Upper lobe of left lung (tissue), 6 donors: ENCODE measurements around the gene PCSK9. TPM values are rescaled to one million over a fixed set of nuclear protein-coding genes. Genes with fewer than 3 reads are reported as not detected.
"Not testable (repeated sequence)": the region's sequence is repeated elsewhere in the genome, so short reads cannot be mapped to it uniquely, and the experiment has no call there.

Experiments used
- ATAC-seq, 2 donors: fragments of 200-7000 bp; cut with Tn5 transposase; one replicate each; pipeline ENCODE4 v1.9.1; 2022; ENCODE audit warnings: mild to moderate bottlenecking in 2 of 2, moderate library complexity in 2 of 2; ENCODE audit not compliant: low FRiP score in 2 of 2
- DNase-seq, 2 donors: peaks; one replicate each; pipeline ENCODE4 v3.0.0-alpha.2; 2019 to 2020
- H3K27ac ChIP-seq, 4 donors: fragments of 200-600 bp; sonication (generic); one replicate each; pipeline ENCODE4 v1.5.1; 2016 to 2019
- H3K27me3 ChIP-seq, 4 donors: fragments of 200-600 bp; sonication (generic); one replicate each; pipeline ENCODE4 v1.5.1; 2017 to 2019
- H3K36me3 ChIP-seq, 4 donors: fragments of 200-600 bp; sonication (generic); one replicate each; pipeline ENCODE4 v1.5.1; 2016 to 2019
- H3K4me1 ChIP-seq, 4 donors: fragments of 200-600 bp; sonication (generic); one replicate each; pipeline ENCODE4 v1.5.1; 2018 to 2019
- H3K4me3 ChIP-seq, 4 donors: fragments of 200-600 bp; sonication (generic); one replicate each; pipeline ENCODE4 v1.5.1; 2017 to 2019; ENCODE audit warnings: mild to moderate bottlenecking in 2 of 4, moderate library complexity in 1 of 4
- H3K9me3 ChIP-seq, 4 donors: fragments of 200-600 bp; sonication (generic); one replicate each; pipeline ENCODE4 v1.5.1; 2018 to 2019
- CTCF ChIP-seq, 6 experiments: fragments of 450-650 bp in 4 of 6; fragments of 200-600 bp in 2 of 6; sonication (generic) in 2 of 6; IDR thresholded peaks; one replicate each; pipeline ENCODE4 v1.5.1; 2016 to 2019; ENCODE audit warnings: antibody characterized with exemption in 6 of 6
- EP300 ChIP-seq, 4 donors: sonication (generic); formaldehyde crosslinking; IDR thresholded peaks; one replicate each; pipeline ENCODE4 v1.5.1; 2017; ENCODE audit warnings: antibody characterized with exemption in 4 of 4, control low read depth in 2 of 4
- POLR2A ChIP-seq, 4 donors: fragments of 450-650 bp; IDR thresholded peaks; one replicate each; pipeline ENCODE4 v1.5.1; 2016 to 2017; ENCODE audit warnings: antibody characterized with exemption in 4 of 4, mild to moderate bottlenecking in 2 of 4
- POLR2AphosphoS5 ChIP-seq, 2 donors: sonication (generic); formaldehyde crosslinking; IDR thresholded peaks; one replicate each; pipeline ENCODE4 v1.5.1; 2017; ENCODE audit warnings: antibody characterized with exemption in 2 of 2
- WGBS, 2 donors: methylation state at CpG; one replicate each; pipeline ENCODE4 v1.1.5; 2017 to 2018; 5-methylcytosine and 5-hydroxymethylcytosine counted together
- total RNA-seq, 6 donors: library from RNA; depleted of rRNA in 4 of 6; stranded (reverse); fragments of >200 nt in 4 of 6; gene quantifications; one replicate each; pipeline versions ENCODE4 v1.1.0 to v1.2.1, GENCODE V29; 2016 to 2021
- donor health status: DM: no; HTN: no; CAD: no; lungs with moderate emphysema.
- donor health status: DM: no; HTN: yes; CAD: no; lungs with severe emphysema.

PCSK9 gene
- total RNA-seq, 6 donors from 2014 or later = 9.4 to 63.9 (median 31.5) TPM

- H3K4me1 ChIP-seq = no peaks in the 10 kb centered on the region
- H3K27me3 ChIP-seq = no peaks in the 10 kb centered on the region
- H3K4me3 ChIP-seq = no peak overlapping the region
- DNase-seq (no peak), ATAC-seq (no peak)
- H3K9me3 ChIP-seq = no peaks in the 10 kb centered on the region
- TF ChIP-seq POLR2A (IDR thresholded peaks at IDR 0.05) (no peak), CTCF (IDR thresholded peaks at IDR 0.05) (no peak), EP300 (IDR thresholded peaks at IDR 0.05) (no peak), POLR2AphosphoS5 (IDR thresholded peaks at IDR 0.05) (no peak)
- peaks cover 27 to 97% (median 75%) of the 10 kb centered on the region in 4 donors for H3K36me3 ChIP-seq
- H3K27ac ChIP-seq = no peak overlapping the region
- 83 to 91% methylated on average over 2 of the region's 2 CpGs for WGBS, 2 donors
Observed at GRCh38 chr1:55103891-55104290, 64.5 kb downstream of the PCSK9 start.

GRCh38 chr1:55107101-55107500 lies 67.8 kb downstream of the PCSK9 start:
- TF ChIP-seq CTCF (IDR thresholded peaks at IDR 0.05) (no peak), EP300 (IDR thresholded peaks at IDR 0.05) (no peak), POLR2A (IDR thresholded peaks at IDR 0.05) (no peak), POLR2AphosphoS5 (IDR thresholded peaks at IDR 0.05) (no peak)
- no peak for ATAC-seq

GRCh38 chr1:55109005-55109404 lies 69.7 kb downstream of the PCSK9 start:
- not testable (repeated sequence) for ATAC-seq, H3K27ac ChIP-seq, H3K4me3 ChIP-seq, DNase-seq, H3K9me3 ChIP-seq, H3K4me1 ChIP-seq, H3K27me3 ChIP-seq
- peaks cover 19 to 94% (median 55%) of the 10 kb centered on the region in 4 donors for H3K36me3 ChIP-seq
- WGBS, 2 donors = 96 to 99% methylated on average over 14 of the region's 14 CpGs

More at GRCh38 chr1:55107101-55107500, 67.8 kb downstream of the PCSK9 start:
- Histone ChIP-seq H3K9me3 (no peaks in the 10 kb centered on the region), H3K27me3 (no peaks in the 10 kb centered on the region), H3K4me3 (no peak overlapping the region), H3K4me1 (no peaks in the 10 kb centered on the region), H3K36me3 (peaks cover 30 to 96% (median 61%) of the 10 kb centered on the region in 4 donors), H3K27ac (no peak overlapping the region)
- DNase-seq = no peak
- WGBS, 2 donors = 74 to 77% methylated on average over 6 of the region's 6 CpGs

Other genes with a start within 250 kb of the PCSK9 start
- 10 to 100 TPM in 4 of 6 donors, 1 to 10 TPM in 2; 6.9 to 15.7 (median 12.1) TPM for gene TTC22, start 238.2 kb upstream of the PCSK9 start, total RNA-seq
- gene DHCR24, start 152.4 kb upstream of the PCSK9 start, total RNA-seq = 100 to 1,000 TPM; 188 to 863 (median 555) TPM
- 1 to 10 TPM in 5 of 6 donors, not detected in 1; 2.3 to 8.1 (median 2.9) TPM for gene TMEM61, start 58.9 kb upstream of the PCSK9 start, total RNA-seq
- gene BSND, start 40.6 kb upstream of the PCSK9 start, total RNA-seq = under 1 TPM in 2 of 6 donors, not detected in 4; under 0.01 to 0.10 TPM
- gene USP24, start 175.8 kb downstream of the PCSK9 start, total RNA-seq = 10 to 100 TPM; 31.9 to 57.6 (median 41.9) TPM